Ishikawa (cell line): ENCODE data around the gene CWC27.

ENCODE experiments used
- CEBPB ChIP-seq: IDR thresholded peaks from 2 replicates; pipeline ENCODE4 v1.6.1; 2012
- CREB1 ChIP-seq: IDR thresholded peaks from 2 replicates; pipeline ENCODE4 v1.6.1; 2012; ENCODE audit warnings: low read depth
- EGR1 ChIP-seq: IDR thresholded peaks from 2 replicates; pipeline ENCODE4 v1.6.1; 2012
- EP300 ChIP-seq: IDR thresholded peaks from 2 replicates; pipeline ENCODE4 v1.6.1; 2012; ENCODE audit warnings: borderline replicate concordance
- FOXM1 ChIP-seq: IDR thresholded peaks from 2 replicates; pipeline ENCODE4 v1.6.1; 2012; ENCODE audit warnings: low read depth, borderline replicate concordance
- MAX ChIP-seq: IDR thresholded peaks from 2 replicates; pipeline ENCODE4 v1.6.1; 2012
- NFIC ChIP-seq: IDR thresholded peaks from 2 replicates; pipeline ENCODE4 v1.6.1; 2012
- RAD21 ChIP-seq: IDR thresholded peaks from 2 replicates; pipeline ENCODE4 v1.6.1; 2012; ENCODE audit warnings: low read depth
- TAF1 ChIP-seq: IDR thresholded peaks from 2 replicates; pipeline ENCODE4 v1.6.1; 2012; ENCODE audit warnings: low read depth, mild to moderate bottlenecking
- TCF12 ChIP-seq: IDR thresholded peaks from 2 replicates; pipeline ENCODE4 v1.6.1; 2012; ENCODE audit warnings: low read depth
- TEAD4 ChIP-seq: IDR thresholded peaks from 2 replicates; pipeline ENCODE4 v1.6.1; 2012
- YY1 ChIP-seq: IDR thresholded peaks from 2 replicates; pipeline ENCODE4 v1.6.1; 2012; ENCODE audit warnings: low read depth
- ZBTB7A ChIP-seq: IDR thresholded peaks from 2 replicates; pipeline ENCODE4 v1.6.1; 2012; ENCODE audit warnings: low read depth
- TF ChIP-seq, protein P1 (sequence below): IDR thresholded peaks from 2 replicates; pipeline ENCODE4 v1.6.1; 2012; ENCODE audit warnings: low read depth, mild to moderate bottlenecking
- TF ChIP-seq, protein P2 (sequence below): IDR thresholded peaks from 2 replicates; pipeline ENCODE4 v1.6.1; 2012

Gene CWC27

GRCh38 chr5:64952951-64953673, 184.4 kb downstream of the CWC27 start:
- TF ChIP-seq TCF12 (no peak), MAX (no peak), TEAD4 (no peak), EGR1 (no peak), RAD21 (no peak), FOXM1 (no peak), TAF1 (no peak), EP300 (no peak), NFIC (no peak), YY1 (no peak), CEBPB (no peak), ZBTB7A (no peak), CREB1 (no peak)
- TF ChIP-seq, protein P1, sequence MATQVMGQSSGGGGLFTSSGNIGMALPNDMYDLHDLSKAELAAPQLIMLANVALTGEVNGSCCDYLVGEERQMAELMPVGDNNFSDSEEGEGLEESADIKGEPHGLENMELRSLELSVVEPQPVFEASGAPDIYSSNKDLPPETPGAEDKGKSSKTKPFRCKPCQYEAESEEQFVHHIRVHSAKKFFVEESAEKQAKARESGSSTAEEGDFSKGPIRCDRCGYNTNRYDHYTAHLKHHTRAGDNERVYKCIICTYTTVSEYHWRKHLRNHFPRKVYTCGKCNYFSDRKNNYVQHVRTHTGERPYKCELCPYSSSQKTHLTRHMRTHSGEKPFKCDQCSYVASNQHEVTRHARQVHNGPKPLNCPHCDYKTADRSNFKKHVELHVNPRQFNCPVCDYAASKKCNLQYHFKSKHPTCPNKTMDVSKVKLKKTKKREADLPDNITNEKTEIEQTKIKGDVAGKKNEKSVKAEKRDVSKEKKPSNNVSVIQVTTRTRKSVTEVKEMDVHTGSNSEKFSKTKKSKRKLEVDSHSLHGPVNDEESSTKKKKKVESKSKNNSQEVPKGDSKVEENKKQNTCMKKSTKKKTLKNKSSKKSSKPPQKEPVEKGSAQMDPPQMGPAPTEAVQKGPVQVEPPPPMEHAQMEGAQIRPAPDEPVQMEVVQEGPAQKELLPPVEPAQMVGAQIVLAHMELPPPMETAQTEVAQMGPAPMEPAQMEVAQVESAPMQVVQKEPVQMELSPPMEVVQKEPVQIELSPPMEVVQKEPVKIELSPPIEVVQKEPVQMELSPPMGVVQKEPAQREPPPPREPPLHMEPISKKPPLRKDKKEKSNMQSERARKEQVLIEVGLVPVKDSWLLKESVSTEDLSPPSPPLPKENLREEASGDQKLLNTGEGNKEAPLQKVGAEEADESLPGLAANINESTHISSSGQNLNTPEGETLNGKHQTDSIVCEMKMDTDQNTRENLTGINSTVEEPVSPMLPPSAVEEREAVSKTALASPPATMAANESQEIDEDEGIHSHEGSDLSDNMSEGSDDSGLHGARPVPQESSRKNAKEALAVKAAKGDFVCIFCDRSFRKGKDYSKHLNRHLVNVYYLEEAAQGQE = no peak
- TF ChIP-seq, protein P2, sequence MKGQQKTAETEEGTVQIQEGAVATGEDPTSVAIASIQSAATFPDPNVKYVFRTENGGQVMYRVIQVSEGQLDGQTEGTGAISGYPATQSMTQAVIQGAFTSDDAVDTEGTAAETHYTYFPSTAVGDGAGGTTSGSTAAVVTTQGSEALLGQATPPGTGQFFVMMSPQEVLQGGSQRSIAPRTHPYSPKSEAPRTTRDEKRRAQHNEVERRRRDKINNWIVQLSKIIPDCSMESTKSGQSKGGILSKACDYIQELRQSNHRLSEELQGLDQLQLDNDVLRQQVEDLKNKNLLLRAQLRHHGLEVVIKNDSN = no peak

GRCh38 chr5:64954518-64954917, 185.8 kb downstream of the CWC27 start:
- no peak for TF ChIP-seq CEBPB
- TF ChIP-seq NFIC = no peak
- TF ChIP-seq TAF1 = no peak
- TF ChIP-seq CREB1 = no peak
- no peak for TF ChIP-seq RAD21
- TF ChIP-seq, protein P2 = no peak
- no peak for TF ChIP-seq YY1
- TF ChIP-seq, protein P1 = no peak
- no peak for TF ChIP-seq FOXM1
- TF ChIP-seq ZBTB7A = no peak
- TF ChIP-seq MAX = no peak
- no peak for TF ChIP-seq EP300
- no peak for TF ChIP-seq EGR1
- no peak for TF ChIP-seq TCF12
- TF ChIP-seq TEAD4 = no peak

GRCh38 chr5:64958757-64959391, 190.1 kb downstream of the CWC27 start:
- no peak for TF ChIP-seq MAX
- TF ChIP-seq EP300 = no peak
- peak; percentile 35 for TF ChIP-seq RAD21
- no peak for TF ChIP-seq CREB1

GRCh38 chr5:64963278-64963677, 194.5 kb downstream of the CWC27 start:
- TF ChIP-seq CREB1 = no peak
- TF ChIP-seq, protein P1 = no peak
- TF ChIP-seq TAF1 = no peak
- no peak for TF ChIP-seq TCF12
- TF ChIP-seq ZBTB7A = no peak
- TF ChIP-seq, protein P2 = no peak
- TF ChIP-seq YY1 = no peak
- TF ChIP-seq TEAD4 = no peak
- TF ChIP-seq NFIC = no peak
- TF ChIP-seq EGR1 = no peak
- no peak for TF ChIP-seq RAD21
- no peak for TF ChIP-seq FOXM1
- no peak for TF ChIP-seq MAX
- no peak for TF ChIP-seq CEBPB
- TF ChIP-seq EP300 = no peak
